NCI-H82 treated with DMSO at 0.1 percent for 48 hours (cell line): ENCODE results near the gene UGT1A5.
A peak's percentile ranks its signal among the peaks of the same experiment; 100 is the strongest.

Experiments
- DNase-seq: peaks from one replicate; lab custom pipeline; 2025; ENCODE audit not compliant: unreplicated experiment; lab: John Stamatoyannopoulos, UW

The UGT1A5 gene

DNA sequence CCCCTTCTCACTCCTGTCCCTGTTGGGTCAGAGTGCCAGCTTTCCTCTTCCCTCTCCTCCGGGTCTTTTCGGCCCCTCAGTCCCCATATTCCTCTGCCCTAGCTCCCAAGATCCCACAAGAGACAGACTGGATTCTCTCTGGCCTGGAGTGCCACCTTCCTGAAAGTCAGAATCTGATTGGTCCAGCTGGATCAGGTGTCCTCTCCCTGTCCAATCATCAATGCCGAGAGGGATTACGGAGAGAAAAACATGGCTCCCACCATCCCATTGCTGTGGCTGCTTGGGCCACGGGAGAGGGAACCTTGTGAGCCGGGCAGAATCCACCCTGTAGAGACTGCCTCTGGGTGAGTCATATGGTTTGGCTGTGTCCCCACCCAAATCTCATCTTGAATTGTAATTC is 62.7 kb downstream of the UGT1A5 start:
- DNase-seq: no peak

DNA sequence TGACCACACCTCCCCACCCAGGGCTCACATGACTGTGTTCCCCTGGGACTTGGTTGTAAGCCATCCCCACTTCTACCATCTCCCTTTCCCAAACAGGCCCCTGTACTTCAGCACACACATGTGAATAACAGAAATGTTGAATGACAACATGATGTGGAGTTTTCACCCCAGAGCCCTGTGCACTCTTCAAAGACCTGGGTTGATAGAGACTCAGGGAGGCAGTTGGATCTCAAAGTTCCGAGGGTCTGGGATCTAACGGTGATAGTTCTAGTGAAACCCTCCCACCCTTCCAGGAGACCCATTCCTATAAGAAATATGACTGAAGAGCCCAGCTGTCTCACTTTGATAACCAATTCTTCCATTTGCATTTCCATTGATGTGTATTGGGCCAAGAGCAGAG is 65.3 kb downstream of the UGT1A5 start, which contains the start of gene MROH2A:
MROH2A (plus strand) TSS at position 301 of the 400 bp plus-strand sequence. CDS start 1,029 bp downstream, outside the sequence.
- DNase-seq: no peak

DNA sequence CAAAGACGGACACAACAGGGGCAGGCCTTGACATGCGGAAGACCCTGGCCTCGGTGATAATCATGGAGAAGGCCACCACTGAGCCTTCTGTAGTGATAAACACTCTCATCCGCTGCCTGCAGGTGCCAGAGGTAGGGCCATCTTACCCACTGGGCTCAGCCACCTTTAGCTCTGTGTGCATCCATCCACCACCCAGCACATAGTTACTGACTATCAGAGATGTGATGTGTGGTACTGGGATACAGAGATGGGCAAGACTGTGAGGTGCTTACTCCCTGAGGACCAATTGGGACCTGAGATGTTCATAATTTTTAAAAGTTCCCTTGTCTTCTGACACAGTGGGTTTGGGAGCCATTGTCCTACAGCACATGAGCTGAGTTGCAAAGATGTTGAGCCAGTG is 67.0 kb downstream of the UGT1A5 start:
- DNase-seq: no peak

DNA sequence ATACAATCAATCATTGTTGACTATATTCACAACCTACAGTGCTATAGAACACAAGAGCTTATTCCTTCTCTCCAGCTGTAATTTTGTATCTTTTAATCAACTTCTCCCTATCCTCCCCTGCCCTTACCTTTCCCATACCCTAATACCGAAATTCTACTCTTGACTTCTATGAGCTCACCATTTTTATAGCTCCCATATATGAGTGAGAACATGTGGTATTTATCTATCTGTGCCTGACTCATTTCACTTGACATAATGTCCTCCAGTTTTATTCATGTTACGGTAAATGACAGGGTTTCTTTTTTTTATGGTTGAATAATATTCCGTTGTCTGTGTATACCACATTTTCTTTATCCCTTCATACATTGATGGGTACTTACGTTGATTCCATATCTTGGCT is 68.1 kb downstream of the UGT1A5 start:
- DNase-seq: no peak

DNA sequence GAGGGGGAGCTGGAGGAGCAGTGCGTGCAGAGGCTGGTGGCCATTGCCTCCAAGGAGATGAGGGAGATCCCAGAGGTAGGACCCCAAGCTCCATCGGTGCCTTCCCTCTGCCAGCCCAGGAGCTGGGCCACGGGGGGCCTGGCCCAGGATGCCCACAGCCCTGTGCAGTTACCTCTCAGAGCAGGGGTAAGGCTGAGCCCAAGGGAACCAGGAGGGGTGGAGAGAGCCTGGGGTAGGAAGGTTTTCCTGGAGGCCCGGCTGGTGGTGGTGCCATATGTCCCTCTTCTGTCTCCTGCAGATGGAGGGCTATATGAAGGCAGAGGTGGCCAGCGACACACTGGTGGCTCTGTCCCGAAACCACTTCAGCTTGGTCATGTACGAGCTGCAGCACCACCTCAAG is 76.8 kb downstream of the UGT1A5 start:
- no peak for DNase-seq

DNA sequence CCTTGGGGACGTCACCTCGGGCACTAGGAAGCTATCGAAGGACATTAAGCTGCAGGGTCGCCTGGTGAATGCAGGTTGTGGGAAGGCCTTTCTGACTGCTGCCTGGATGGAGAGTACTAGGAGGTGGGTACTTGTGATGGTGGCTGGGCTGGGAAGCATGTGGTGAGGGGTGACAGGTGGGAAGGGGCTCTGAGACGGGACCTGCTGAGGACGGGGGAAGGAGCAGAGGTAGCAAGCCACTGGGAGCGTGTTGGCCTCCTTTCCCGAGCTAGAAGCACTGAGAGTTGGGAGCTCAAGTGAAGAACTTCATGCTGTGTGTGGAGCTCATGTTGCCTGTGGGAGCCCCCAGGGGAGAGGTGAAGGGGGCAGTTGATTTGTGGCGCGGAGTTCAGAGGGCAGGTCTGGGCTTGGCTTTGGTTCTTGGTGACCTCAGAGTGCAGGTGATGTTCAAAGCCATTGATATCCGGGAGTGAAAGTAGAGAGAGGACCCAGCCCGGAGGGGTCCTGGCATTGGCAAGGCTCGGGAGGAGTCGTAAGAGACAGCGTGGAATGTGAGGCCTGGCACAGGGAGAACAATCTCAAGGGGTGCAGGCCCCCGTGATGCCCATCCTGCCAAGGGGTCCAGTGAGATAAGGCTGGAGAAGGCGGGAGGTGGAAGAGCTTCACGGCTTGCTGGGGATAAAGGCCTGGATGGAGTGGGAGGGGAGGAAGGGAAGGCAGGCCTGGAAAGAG is 78.6 kb downstream of the UGT1A5 start:
- no peak for DNase-seq

DNA sequence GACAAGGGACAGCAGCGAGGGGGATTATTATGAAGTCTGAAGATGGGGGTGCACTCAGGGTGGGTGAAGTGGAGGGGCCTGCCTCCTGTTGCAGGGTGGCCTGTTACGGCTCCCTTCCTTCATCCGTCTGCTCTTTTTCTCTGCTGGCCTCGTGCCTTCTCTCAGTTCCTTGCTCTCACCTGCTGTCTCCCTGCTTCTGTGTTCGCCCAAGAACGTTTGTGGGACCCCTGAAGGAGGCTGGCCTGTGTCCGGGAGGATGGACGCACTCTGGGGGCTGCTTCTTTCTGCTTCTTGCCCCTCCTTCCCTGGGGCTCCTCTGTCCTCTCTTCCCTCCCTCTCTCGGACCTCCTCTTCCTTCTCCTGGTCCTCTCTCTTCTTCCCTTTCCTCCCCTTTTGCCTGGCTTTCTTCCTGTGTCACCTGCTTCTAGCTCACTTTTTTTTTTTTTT is 79.2 kb downstream of the UGT1A5 start:
- DNase-seq: no peak

DNA sequence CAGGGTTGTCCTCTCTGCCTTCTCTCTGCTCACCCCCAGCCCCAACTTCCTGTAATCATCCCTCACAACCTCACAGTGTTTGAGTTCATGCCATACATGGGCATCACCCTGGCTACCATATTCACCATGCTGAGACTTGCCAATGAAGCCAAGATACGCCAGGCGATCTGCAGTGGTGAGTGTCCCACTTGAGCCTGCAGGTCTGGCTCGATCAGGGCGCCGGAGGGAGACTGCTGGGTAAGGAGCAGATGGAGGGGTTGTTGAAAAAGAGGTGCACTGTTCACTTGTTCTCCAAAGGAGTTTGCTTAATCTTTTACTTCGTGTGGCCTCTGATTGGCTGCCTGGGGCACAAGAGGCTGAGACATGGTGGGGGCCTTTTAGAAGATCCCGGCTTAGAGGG is 80.0 kb downstream of the UGT1A5 start:
- DNase-seq: no peak

DNA sequence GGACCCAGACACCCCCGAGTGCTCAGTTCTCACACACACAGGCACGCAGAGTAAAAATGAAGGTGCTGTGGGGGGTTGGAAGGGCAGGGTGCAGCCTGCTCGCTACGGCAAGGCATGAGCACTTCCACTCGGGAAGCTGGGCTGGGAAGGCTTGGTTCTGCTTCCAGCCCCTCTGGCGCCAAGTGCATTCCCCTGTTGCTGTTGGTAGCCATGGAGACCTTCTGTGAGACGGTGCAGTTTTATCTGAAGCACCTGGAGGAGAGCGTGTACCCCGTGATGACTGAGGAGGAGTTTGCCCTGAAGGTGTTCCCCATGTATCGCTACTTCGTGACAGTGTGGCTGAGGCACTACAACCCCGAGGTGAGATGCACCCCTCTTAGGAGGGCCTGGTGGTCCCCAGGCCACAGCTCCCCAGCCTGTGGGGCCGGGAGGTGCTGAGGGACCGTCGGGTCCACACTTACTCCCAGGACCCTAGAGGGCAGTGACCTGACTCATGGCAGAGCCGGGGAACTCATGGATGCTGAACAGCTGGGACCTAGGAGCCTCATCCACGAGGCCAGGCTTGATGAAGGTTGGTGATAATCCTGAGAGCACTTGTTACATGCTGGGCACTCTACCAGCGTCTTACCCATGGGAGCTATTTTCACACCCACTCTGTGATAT is 80.9 kb downstream of the UGT1A5 start:
- DNase-seq: no peak

DNA sequence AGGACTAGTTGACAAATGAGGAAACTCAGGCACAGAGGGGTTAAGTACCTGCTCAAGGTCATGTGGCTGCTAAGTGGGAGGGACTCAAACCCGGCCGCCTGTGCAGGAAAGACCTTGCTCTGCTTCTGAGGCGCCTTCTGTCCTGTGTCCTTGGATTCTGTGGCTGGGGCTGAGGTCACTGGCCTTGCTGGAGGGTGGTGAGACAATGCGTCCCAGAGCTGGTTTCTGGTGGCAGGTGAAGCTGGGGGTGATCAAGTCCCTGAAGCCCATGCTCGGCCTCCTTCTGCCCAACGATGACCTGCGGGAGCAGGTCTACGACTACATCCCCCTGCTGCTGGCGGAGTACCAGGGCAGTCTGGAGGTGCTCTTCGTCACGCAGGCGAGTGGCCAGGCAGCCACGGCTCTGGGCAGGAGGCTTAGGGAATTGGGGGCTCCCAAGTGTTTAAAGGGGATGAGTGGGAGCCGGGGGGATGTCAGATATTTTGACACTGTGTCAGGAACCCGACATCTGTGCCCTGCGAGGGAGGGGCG is 81.5 kb downstream of the UGT1A5 start:
- DNase-seq: no peak

DNA sequence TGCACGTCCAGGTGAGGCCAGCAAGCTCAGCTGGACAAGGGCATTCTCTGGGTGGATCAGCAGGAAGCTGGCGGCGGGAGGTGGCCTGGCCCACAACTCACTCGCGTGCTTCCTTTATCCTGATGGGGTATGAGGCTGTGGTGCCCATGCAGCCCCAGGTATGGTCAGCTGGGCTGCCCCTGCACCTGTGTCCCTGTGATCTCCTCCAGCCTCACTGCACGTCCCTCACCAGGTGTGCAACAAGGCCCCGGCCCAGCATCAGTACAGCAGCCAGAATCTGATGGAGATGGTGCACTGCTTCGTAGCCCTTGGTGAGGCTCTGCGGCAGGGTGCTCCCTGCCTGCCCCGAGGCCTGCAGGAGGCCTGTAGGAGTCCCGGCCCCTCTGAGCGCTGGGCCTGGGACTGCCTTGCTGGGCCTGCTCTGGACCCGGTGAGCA is 83.0 kb downstream of the UGT1A5 start:
- no peak for DNase-seq

DNA sequence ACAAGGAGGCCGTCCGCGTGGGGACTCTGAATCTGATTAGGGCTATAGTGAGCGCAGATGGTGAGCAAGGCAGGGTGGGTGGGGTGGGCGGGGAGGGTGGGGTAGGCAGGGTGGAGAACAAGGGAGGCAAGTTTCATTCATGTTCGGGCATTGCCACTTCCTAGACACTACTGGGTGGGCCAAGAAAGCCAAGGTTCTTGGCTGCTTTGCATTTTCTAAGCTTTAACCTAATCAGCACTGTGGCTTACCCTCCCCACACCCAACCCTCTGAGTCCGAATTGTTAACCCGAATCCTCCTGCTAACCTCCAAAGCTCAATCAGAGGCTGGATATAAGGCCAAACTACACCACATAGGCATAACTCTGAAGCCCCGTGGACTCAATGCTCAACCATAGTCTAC is 83.5 kb downstream of the UGT1A5 start:
- DNase-seq: peak; percentile 80

DNA sequence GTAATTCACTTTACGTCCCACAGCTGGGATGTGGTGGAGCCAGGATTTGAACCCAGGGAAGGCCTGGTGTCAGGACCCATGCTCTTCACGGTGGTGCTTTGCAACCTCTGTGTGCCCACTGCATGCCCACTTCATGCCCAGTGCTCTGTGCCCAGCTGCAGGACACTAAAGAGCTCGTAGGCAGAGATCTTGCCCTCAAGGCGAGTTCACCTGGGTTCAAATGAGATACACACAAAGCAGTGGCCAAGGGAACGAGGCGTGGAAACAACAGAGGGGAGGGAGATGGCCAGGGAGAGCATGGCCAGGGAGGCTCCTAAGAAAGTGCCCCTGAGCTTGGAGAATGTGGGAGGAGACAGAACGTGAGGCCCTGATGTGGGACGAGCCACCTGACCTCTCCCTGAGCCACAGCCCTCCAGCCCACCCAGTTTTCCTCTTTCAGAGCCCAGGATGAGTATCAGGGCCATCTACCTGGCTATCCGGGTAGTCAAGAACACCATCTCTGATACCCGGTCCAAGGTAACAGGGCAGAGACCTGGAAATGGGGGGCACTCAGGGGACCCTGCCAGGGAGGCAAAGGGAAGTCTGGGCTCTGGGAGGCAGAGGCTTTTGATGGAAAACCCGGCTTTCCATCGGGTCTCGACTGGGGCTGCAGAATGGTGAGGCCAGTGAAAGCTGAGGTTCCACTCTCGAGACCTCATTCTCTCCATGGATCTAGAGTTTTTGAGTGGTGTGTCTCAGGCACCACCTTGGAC is 85.8 kb downstream of the UGT1A5 start:
- DNase-seq: no peak

DNA sequence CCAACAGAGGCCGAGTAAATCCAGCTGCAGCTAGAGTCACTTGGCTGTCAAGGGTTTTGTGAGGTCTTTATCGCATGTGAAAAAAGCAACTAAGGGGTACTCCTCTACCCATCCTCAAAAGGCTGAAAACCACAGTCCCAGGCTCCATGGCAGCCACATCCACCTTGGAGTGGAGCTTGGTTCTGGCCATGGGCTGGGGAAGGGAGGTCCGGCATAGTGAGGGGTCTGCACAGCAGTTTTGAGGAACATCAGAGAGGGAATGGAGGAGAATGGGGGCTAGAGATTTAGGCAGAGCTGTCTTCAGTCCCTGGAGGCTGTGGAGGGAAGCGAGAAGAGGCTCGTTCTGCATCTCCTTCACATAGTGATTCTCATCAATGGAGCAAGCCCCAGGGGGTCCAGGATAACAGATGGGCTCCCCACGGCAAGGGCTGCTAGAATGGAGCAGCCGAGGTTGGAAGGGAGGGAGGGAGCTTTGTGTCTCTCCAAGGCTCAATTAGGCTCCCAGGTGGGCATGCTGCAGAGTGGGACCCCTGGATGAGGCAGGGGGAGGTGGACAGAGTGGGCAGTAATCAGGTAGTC is 86.5 kb downstream of the UGT1A5 start:
- DNase-seq: no peak

DNA sequence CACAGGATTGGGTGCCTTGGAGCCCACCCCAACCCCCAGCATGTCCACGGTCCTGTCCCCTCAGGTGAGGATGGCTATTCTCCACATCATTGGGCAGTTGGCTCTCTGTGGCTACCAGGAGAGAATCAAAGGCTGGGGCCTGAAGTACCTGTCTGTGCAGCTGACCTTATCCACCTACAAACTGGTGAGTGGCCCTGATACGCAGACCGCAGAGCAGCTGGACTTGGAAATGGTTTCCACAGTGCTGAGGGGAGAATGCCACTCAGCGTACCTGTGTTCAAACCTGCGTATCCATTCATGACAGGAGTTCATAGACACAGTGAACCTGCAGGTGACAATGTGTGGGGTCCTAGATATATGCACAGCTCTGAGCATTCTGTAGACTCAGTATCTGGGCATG is 87.0 kb downstream of the UGT1A5 start:
- DNase-seq: no peak

DNA sequence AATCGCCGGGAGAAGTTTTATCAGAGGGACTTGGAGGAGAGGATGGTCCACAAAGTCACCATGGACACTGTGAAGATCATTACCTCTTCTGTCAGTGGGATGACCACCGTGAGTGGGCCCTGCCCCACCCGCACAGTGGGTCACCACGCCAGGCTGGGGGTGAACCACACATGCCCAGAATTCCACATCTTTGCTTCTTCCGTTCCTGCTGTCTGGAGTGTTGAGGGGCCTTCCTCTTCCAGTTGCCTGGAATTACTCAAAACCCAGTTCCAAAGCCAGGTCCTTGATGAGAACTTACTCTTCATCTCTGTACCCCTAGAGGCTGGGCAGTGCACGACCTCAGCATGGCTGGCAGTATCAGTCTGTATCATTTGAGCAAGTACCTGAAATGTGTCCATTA is 87.5 kb downstream of the UGT1A5 start:
- DNase-seq: no peak

DNA sequence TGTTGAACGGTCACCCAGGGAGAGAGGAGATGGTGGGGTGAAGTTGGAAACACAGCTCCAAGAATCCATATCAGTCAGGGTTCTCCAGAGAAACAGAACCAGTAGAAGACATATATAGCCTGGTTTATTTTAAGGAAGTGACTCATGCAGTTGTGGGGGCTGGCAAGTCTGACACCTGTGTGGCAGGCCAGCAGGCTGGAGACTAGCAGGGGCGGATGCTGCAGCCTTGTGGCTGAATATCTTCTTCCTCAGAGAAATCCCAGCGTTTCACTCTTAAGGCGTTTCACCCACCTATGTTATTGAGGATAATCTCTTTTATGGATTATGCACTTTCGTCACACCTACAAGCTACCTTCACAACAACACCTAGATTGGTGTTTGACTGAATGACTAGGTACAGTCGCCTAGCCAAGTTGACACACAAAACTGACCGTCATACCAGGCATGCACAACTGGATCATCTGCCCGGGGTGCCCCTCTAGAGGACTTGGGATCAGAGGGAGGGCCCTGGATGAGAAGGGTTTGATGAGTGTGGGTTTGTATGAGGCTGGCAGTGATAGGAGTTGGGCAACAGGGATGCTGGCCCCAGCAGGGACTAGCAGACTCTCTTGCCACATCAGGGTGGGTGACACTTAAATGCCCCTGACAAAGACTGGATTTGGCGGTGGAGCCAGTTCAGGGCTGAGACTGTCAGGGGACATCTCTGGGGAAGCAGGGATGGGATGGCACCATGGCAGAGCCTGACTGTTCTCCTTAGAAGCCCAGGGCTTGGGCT is 88.8 kb downstream of the UGT1A5 start:
- DNase-seq: no peak

DNA sequence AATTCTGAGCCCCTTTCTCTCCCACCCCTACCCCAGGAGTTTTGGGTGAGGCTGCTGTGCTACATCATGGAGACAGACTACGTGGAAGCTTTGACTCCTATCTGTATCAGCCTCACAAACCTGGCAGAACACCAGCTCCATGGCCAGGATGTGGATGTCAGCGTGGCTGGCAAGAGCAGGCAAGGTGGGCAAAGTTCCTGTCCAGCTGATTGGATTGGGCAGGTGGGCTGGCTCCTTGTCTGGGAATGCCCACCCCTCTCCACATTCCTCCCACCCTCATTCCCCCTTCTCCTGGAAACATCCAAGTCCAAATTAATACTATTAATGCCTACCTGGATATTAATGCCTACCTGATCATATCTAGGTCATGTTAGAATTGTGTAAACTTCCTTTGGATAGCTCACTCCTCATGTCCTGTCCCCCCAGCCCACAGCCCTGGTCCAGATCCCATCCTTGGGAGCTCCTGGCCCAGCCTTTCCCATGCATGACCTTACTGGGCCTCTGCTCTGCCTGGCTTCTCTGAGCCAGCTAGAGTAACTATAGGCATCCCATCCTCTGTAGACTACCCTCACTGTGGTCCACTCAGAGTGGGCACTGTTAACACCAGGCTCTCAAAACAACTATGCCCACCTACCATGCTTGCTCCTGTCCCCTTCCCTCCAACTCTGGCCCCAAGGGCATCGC is 89.6 kb downstream of the UGT1A5 start:
- no peak for DNase-seq

DNA sequence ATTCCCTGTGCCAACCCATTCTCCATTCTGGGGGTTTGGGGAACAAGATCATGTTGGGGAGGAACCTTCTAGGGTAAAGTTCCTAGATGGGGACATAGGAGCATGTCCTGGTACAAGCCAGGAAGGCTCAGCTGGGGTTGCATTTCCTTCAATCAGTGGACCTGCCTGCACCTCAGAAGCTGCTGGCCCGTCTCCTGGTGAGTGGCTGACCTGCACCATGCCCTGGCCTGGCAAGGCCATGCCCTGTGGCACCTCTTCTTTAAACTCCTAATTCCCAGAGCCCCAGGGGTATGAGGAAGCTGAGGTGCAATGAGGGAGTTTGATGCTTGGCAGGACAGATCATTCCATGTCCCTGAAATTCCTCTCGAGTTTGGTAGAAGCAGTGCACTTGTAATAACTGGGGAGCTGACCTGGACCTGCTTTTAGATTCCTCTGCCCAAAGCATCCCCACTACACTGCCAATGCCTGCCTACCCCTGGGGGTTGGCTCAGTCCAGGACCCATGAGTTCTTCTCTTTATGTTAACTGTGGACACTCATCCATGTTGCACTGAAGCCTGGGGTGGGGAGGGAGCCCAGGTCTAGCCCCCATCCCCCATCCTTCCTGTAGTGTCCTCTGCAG is 90.7 kb downstream of the UGT1A5 start:
- no peak for DNase-seq

DNA sequence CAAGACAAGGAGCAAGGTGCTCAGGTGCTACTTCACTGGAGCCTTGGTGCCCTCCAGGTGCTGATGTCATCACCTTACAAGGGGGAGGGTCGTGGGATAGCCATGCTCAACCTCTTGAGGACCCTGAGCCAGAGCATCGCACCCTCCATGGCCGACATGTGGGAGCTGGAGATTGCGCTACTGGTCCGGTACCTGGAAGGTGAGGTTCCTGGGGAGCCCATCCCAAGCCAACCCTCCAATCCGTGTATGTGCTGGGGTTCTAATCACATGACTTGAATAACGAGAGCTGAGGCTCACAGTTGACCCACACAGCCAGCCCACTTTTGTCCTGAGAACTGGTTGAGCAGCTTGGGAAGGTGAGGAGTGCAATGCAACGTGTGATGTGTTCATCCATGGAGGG is 91.3 kb downstream of the UGT1A5 start:
- no peak for DNase-seq
